Loucy (cell line): Measurements from ENCODE around the gene ISM1.

Source experiments
- H2AFZ ChIP-seq: fragments of 200-600 bp; sonication (generic); 2 replicates; pipeline ENCODE4 v1.6.0; 2016; ENCODE audit warnings: antibody characterized with exemption, mild to moderate bottlenecking, low read length, moderate library complexity
- H3F3A ChIP-seq: fragments of 200-600 bp; 2 replicates; pipeline ENCODE4 v1.6.0; 2016; ENCODE audit warnings: antibody characterized with exemption, low read depth, mild to moderate bottlenecking
- H3K27me3 ChIP-seq: fragments of 200-600 bp; sonication (generic); 2 replicates; pipeline ENCODE4 v1.6.1; 2014; ENCODE audit warnings: low read length, mild to moderate bottlenecking; ENCODE audit not compliant: insufficient read depth, poor library complexity, severe bottlenecking
- H3K36me3 ChIP-seq: fragments of 200-600 bp; sonication (generic); 2 replicates; pipeline ENCODE4 v1.6.1; 2016; ENCODE audit warnings: low read length; ENCODE audit not compliant: insufficient read depth
- H3K4me1 ChIP-seq: fragments of 200-600 bp; sonication (generic); 2 replicates; pipeline ENCODE4 v1.5.1; 2014; ENCODE audit warnings: low read length, mild to moderate bottlenecking; ENCODE audit not compliant: insufficient read depth, poor library complexity, severe bottlenecking
- H3K4me2 ChIP-seq: fragments of 200-600 bp; sonication (generic); 2 replicates; pipeline ENCODE4 v1.6.0; 2014; ENCODE audit warnings: antibody characterized with exemption, low read length, low read depth, mild to moderate bottlenecking; ENCODE audit not compliant: poor library complexity, severe bottlenecking
- H3K4me3 ChIP-seq: fragments of 200-600 bp; sonication (generic); 2 replicates; pipeline ENCODE4 v1.5.1; 2014; ENCODE audit warnings: low read length, mild to moderate bottlenecking, mixed read lengths; ENCODE audit not compliant: poor library complexity, severe bottlenecking
- H3K79me2 ChIP-seq: fragments of 200-600 bp; sonication (generic); 2 replicates; pipeline ENCODE4 v1.6.1; 2014; ENCODE audit warnings: low read length; ENCODE audit not compliant: insufficient read depth
- H3K9ac ChIP-seq: fragments of 200-600 bp; sonication (generic); 2 replicates; pipeline ENCODE4 v1.6.0; 2014; ENCODE audit warnings: mild to moderate bottlenecking, low read depth, low read length, moderate library complexity; ENCODE audit not compliant: poor library complexity, severe bottlenecking
- H3K9me2 ChIP-seq: fragments of 200-600 bp; sonication (generic); replicated peaks from 2 replicates; pipeline ENCODE4 v1.6.1; 2016; ENCODE audit warnings: low read depth, low read length, mixed read lengths
- H3K9me3 ChIP-seq: fragments of 200-600 bp; sonication (generic); 2 replicates; pipeline ENCODE4 v1.6.1; 2014; ENCODE audit warnings: mild to moderate bottlenecking, antibody characterized with exemption, low read length, low read depth; ENCODE audit not compliant: insufficient read depth
- H4K20me1 ChIP-seq: fragments of 200-600 bp; sonication (generic); 2 replicates; pipeline ENCODE4 v1.6.0; 2014; ENCODE audit warnings: antibody characterized with exemption, low read length, mild to moderate bottlenecking; ENCODE audit not compliant: insufficient read depth, poor library complexity, severe bottlenecking
- CTCF ChIP-seq: fragments of 200-600 bp; sonication (generic); conservative IDR thresholded peaks from 2 replicates; pipeline ENCODE4 v1.5.1; 2014; ENCODE audit warnings: mild to moderate bottlenecking, antibody characterized with exemption, low read length
- EZH2phosphoT487 ChIP-seq: fragments of 200-600 bp; IDR thresholded peaks from 2 replicates; pipeline ENCODE4 v1.6.1; 2018; ENCODE audit warnings: antibody characterized with exemption, mild to moderate bottlenecking, moderate library complexity, borderline replicate concordance

The ISM1 gene

GRCh38 chr20:13271098-13271497 is 50.0 kb downstream of the ISM1 start:
- no peaks in the 10 kb centered on the region for H3K27me3 ChIP-seq
- H3K79me2 ChIP-seq: no peaks in the 10 kb centered on the region
- no peaks in the 10 kb centered on the region; the same call in 1 of the 2 replicates for H3K9me2 ChIP-seq
- H3K4me1 ChIP-seq: no peaks in the 10 kb centered on the region
- no peaks in the 10 kb centered on the region for H4K20me1 ChIP-seq
- H2AFZ ChIP-seq: no peak overlapping the region
- no peaks in the 10 kb centered on the region for H3K36me3 ChIP-seq
- H3K9ac ChIP-seq: no peak overlapping the region
- TF ChIP-seq CTCF: no peak
- TF ChIP-seq EZH2phosphoT487: no peak
- H3K4me3 ChIP-seq: no peak overlapping the region
- no peaks in the 10 kb centered on the region for H3F3A ChIP-seq
- no peak overlapping the region for H3K4me2 ChIP-seq
- H3K9me3 ChIP-seq: no peaks in the 10 kb centered on the region; the same call in 1 of the 2 replicates

- Histone ChIP-seq H3K4me3 (no peak overlapping the region), H3K9me2 (no peaks in the 10 kb centered on the region; the same call in 1 of the 2 replicates), H3K27me3 (no peaks in the 10 kb centered on the region), H3K9ac (no peak overlapping the region), H3K4me1 (no peaks in the 10 kb centered on the region), H3K9me3 (no peaks in the 10 kb centered on the region; the same call in 1 of the 2 replicates), H3K36me3 (no peaks in the 10 kb centered on the region), H3K4me2 (no peak overlapping the region), H3F3A (no peaks in the 10 kb centered on the region), H2AFZ (no peak overlapping the region), H4K20me1 (no peaks in the 10 kb centered on the region), H3K79me2 (no peaks in the 10 kb centered on the region)
- TF ChIP-seq CTCF (no peak), EZH2phosphoT487 (no peak)
Observed at GRCh38 chr20:13271977-13272975, 51.2 kb downstream of the ISM1 start.

GRCh38 chr20:13274275-13274861 is 53.3 kb downstream of the ISM1 start:
- H2AFZ ChIP-seq: no peak overlapping the region
- no peaks in the 10 kb centered on the region; the same call in 1 of the 2 replicates for H3K9me3 ChIP-seq
- H3K4me2 ChIP-seq: no peak overlapping the region
- H3K79me2 ChIP-seq: no peaks in the 10 kb centered on the region
- no peak overlapping the region for H3K9ac ChIP-seq
- no peaks in the 10 kb centered on the region for H3F3A ChIP-seq
- TF ChIP-seq EZH2phosphoT487 (no peak), CTCF (no peak)
- no peaks in the 10 kb centered on the region for H3K4me1 ChIP-seq
- no peak overlapping the region for H3K4me3 ChIP-seq
- no peaks in the 10 kb centered on the region for H4K20me1 ChIP-seq
- H3K9me2 ChIP-seq: no peaks in the 10 kb centered on the region; the same call in 1 of the 2 replicates
- H3K27me3 ChIP-seq: no peaks in the 10 kb centered on the region
- H3K36me3 ChIP-seq: no peaks in the 10 kb centered on the region
